NCI-H128 (cell line): ENCODE measurements around the gene ZNF595.
"Not testable (repeated sequence)": the region's sequence is repeated elsewhere in the genome, so short reads cannot be mapped to it uniquely, and the experiment has no call there.

ENCODE experiments used
- DNase-seq: peaks from one replicate; lab custom pipeline; 2025; ENCODE audit not compliant: unreplicated experiment; lab: John Stamatoyannopoulos, UW

The ZNF595 gene

DNA sequence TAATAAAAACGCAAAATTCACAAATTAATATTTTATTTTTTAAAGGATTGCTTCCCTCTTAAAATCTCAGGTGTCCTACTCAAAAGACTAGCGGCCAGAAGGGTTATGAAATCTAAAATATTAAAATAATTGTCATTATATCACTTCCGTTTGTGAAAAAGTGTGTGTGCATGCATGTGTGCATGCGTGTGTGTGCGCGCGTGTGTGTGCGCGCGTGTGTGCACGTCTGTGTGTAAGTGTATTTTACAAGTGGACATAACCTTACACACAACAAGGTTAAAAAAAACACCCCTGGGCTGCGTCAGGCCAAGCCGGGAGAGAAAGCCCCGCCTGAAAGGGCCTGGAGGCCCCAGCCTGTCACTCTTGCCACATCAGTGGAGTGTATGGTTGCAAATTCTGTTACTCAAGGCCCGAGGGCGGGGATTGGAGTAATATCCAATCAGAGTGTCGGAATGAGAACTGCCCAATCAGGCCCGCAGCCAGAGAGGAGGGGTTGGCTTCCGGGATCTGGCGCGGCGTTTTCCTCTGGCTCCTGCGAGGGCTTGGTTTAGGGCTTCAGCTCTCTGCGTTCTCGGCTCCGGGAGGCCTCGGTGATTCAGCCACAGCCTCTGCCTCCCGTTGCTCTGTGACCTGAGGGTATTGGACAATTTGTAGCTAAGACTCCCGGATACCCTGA, at the start of gene ZNF595:
Gene ZNF595, plus strand, starts transcription at position 518 of the 676 bp plus-strand sequence. CDS start 168 bp downstream, outside the sequence.
- DNase-seq, result not testable (repeated sequence)

DNA sequence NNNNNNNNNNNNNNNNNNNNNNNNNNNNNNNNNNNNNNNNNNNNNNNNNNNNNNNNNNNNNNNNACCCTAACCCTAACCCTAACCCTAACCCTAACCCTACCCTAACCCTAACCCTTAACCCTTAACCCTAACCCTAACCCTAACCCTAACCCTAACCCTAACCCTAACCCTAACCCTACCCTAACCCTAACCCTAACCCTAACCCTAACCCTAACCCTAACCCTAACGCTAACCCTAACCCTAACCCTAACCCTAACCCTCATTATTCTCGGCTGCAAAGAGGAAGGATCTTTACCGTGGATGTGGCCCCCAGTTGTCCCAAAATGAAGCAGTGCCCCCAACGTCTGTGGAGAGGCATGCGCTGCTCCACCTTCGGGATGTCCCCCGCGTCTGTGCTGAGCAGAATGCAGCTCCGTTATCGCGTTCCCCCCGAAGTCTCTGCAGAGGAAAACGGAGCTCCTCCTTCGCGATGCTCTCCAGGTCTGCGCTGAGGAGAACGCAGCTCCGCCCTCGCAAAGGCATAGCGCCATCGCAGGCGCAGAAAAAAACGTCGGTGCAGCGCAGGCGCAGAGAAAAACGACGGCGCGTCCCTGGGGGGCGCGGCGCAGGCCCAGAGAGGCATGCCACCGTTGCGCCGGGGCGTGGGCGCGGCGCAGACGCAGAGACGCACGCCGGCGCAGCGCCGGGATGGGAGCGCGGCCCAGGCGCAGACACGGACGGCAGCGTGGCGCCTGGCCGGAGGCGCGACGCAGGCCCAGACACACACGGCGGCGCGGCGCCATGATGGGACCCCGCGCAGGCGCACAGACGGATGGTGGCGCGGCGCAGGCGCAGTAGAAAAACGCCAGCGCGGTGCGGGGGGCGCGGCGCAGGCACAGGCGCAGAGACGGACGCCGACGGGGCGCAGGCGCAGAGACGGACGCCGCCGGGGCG, 42.9 kb upstream of the ZNF595 start:
- DNase-seq, result not testable (repeated sequence)

GRCh38 chr4:11095-11815, 41.9 kb upstream of the ZNF595 start:
- not testable (repeated sequence) for DNase-seq

GRCh38 chr4:11816-12417, 41.2 kb upstream of the ZNF595 start:
- not testable (repeated sequence) for DNase-seq

DNA sequence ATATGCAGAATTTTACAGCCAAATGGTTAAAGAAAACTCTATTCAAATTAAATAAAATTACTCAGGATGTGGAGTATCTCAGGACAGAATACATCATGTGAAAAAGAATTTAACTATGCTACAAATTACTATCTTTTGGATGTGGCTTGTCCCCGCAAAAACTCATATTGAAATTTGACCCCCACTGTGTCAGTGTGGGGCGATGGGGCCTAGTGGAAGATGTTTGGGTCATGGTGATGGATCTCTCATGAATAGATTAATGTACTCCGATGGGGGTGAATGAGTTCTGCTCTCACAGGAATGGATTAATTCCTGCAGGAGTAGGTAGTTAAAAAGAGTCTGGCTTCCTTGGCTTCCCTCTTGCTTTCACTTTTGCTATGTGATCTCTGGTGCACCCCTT, 35.0 kb upstream of the ZNF595 start:
- DNase-seq, result not testable (repeated sequence)

DNA sequence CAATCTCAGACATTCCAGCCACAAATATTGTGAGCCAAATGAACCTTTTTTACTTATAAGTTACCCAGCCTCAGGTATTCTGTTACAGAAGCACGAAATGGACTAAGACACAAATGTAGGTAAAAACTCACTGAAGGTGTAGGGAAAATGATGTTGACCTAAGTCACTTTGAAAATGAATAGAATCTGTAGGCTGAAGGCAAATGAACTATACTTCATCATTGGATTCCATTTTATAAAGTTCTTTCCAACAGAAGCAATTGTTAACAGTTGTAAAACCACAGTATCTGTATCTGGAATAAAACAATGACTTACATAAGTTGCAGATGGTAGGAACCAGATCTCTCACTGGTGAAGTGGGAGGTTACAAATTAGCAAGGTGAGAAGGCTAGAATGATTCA, 34.5 kb upstream of the ZNF595 start:
- DNase-seq, result not testable (repeated sequence)

GRCh38 chr4:22882-23281, 30.2 kb upstream of the ZNF595 start:
- not testable (repeated sequence) for DNase-seq

DNA sequence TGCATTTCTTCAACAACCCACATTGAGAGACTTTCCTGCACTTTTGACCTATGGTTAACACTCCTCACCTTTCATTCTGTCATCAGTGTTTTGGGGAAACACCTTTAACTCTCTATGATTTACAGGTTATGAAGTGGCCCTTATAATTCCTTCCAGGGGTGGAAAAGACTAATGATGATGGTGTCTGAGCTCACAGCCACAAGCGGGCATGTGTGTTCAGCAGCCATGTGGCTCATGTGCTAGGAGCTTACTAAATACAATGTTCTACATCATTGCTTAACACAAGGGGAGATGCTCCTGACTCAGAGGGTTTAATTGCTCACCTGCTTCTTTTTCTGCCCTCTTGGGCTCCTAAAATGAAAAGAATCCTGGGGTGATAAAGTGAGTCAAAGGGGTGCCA, 28.8 kb upstream of the ZNF595 start:
- DNase-seq, result not testable (repeated sequence)

GRCh38 chr4:27501-27900, 25.6 kb upstream of the ZNF595 start:
- not testable (repeated sequence) for DNase-seq

DNA sequence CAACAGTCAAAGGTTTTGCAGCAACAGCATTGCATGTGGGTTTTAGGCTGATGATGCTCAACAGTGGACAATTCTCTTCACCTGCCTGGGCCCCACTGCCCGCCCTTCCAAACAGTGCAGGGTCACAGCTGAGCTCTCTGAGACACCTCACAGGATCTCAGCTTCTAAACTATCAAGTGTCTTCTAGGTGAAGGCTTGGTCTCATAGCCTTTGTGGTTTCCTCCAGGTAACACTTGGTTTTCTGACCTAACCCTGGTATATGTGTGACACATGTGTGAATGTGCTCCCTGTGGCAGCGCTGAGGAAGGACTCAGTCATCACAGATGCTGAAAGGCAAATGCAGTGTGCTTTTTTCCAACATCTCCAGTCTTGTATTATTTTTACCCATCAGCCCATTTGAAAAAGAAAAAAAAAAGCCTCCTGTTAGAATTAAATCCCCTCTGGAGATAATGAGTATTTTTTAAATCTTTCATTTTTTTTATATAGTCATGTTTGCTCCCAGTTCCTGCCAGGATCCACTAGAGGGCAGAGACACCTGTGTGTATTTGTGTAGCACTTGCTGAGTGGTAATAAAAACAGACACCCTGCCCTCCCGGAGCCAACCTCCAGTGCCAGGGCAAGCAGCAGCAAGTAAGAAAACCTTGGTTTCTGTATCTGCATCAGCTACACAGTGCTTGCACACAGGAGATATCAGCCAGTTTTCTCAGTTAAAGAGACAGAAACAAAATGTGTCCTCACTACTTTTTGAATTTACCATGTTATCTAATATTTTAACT, 24.2 kb upstream of the ZNF595 start:
- DNase-seq, result not testable (repeated sequence)

- not testable (repeated sequence) for DNase-seq
Observed at GRCh38 chr4:33314-33713, 19.8 kb upstream of the ZNF595 start.

- DNase-seq, result not testable (repeated sequence)
Observed at GRCh38 chr4:36559-37415, 16.3 kb upstream of the ZNF595 start.

DNA sequence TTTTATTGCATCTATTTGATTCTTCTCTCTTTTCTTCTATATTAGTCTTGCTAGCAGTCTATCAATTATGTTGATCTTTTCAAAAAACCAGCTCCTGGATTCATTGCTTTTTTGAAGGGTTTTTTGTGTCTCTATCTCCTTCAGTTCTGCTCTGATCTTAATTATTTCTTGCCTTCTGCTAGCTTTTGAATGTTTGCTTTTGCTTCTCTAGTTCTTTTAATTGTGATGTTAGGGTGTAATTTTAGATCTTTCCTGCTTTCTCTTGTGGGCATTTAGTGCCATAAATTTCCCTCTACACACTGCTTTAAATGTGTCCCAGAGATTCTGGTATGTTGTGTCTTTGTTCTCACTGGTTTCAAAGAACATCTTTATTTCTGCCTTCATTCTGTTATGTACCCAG, 14.9 kb upstream of the ZNF595 start:
- DNase-seq, result not testable (repeated sequence)

DNA sequence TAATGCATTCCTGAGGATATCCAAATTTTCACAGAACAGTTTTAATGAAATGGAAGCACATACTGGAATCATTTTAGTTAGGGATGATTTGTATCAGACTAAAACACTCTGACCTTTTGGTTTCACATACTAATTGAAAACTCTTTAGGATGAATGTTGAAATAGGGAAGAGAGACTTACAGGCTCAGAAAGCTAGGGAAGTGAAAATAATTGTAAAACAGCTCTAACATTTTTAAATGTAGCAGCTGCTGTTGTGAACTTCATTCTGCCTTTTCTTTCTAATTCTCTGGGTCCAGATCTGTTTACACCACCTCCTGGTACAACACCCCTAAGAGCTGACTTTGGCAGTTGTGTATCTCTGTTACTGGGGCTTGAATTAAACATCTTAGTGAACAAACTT, 9.7 kb upstream of the ZNF595 start:
- not testable (repeated sequence) for DNase-seq

GRCh38 chr4:51253-51652, 1.9 kb upstream of the ZNF595 start:
- not testable (repeated sequence) for DNase-seq

DNA sequence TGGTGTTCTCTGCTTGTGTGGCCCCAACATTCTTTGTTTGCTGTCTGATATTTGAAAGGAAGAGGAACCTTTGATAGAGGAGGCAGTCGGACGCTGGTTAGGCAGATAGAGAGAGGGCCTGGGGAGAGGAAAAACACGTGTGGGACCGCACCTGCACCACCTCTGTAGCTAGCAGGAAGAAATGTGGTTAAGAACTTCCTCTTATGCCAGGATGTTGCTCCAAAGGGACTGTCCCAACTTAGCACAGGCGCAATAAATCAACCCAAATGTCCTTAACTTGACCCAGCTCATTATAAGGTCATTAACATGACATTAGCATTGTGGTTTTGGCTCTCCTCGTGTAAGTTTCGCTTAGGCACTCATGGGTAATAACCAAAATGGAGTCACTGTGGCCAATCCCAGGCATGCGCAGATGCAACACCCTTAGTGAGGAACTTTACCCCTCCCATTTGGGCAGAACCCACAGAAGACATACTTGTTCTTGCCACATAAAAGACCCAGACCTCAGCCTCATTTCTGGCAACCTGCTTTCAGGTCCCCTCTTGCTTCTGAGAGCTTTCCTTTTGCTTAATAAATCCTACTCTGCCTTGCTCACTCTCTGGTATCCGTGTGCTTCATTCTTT, 1.4 kb upstream of the ZNF595 start:
- DNase-seq, result not testable (repeated sequence)

DNA sequence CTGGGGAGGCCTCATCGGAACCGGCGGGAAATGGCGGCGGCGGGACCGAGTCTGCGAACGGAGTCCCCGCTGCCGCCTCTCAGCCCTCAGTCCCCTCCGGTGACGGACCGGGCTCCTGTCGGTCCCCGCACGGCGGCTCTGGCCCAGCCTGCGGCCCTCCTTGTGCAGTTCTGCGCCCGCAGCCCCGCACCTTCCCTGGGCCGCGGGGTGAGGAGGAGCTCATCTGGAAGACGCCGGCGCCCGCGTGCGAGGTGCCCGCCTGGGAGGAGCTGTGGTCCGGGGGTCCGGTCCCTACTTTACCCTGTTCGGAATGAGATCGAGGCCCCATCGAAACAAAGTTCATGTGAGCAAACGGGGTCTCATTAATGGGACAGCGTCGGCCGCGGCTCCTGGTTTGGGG, 400 bp downstream of the ZNF595 start:
- DNase-seq, result not testable (repeated sequence)

DNA sequence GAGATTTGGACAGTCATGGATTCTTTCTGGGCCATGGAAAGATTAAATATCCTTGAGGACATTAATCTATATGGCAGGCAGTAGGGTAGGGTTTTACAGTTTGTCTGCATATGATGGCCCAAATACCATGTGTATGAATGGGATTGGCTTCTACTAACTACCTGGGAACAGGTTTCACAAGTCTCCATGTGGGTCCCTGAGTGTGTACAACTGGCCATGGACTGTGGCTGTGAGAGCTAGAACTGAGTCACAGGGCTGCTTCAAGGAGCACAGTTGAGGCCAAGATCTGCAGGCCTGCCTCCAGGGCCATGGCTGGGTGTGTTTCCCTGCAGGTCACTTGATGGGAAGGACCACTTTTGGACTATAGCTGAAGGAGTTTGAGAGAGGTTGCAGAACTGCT, 11.6 kb downstream of the ZNF595 start:
- DNase-seq, result not testable (repeated sequence)

DNA sequence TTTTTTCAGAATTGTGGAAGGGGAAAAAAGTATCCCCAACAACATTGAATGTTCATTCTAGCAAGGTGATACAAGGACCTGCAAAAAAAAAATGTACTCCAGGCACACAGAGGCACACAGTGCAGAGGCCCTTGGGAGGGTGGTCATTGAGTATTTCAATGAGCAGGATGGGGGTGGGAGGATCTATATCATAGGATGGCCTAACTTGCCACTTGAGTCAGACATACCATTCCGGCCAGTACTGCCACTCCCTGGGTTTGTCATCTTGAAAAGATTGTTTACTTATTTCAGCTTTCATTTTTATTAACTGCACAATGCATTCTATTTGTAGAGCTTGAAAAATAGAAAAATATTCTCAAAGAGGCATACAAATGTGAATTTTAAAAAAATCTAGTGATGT, 18.7 kb downstream of the ZNF595 start:
- no peak for DNase-seq
